Activated CD4-positive, CD25-positive, alpha-beta regulatory T cell treated with anti-CD3 and anti-CD28 coated beads, Interleukin-2, amount 50 U/mL, for 72 hours (primary cell): ENCODE results near the gene MASP2.
"Not testable (repeated sequence)": the region's sequence is repeated elsewhere in the genome, so short reads cannot be mapped to it uniquely, and the experiment has no call there.

ENCODE experiments used
- DNase-seq: peaks from one replicate; pipeline ENCODE4 v3.0.0; 2021

MASP2 gene

GRCh38 chr1:11037019-11037739 is 9.9 kb downstream of the MASP2 start:
- peak; percentile 19 for DNase-seq

- DNase-seq = no peak
These were observed 15.3 kb downstream of the MASP2 start for GRCh38 chr1:11031624-11032262.

GRCh38 chr1:11030865-11031264 is 16.2 kb downstream of the MASP2 start:
- no peak for DNase-seq

- DNase-seq = no peak
These were observed 19.0 kb downstream of the MASP2 start for GRCh38 chr1:11028018-11028417.

- DNase-seq = no peak
These were observed 19.7 kb downstream of the MASP2 start for GRCh38 chr1:11027316-11027715.

- DNase-seq = no peak
These were observed 20.1 kb downstream of the MASP2 start for GRCh38 chr1:11026903-11027302.

- DNase-seq = no peak
These were observed 21.0 kb downstream of the MASP2 start for GRCh38 chr1:11026052-11026451.

- no peak for DNase-seq
These were observed 21.4 kb downstream of the MASP2 start for GRCh38 chr1:11025618-11026017.

- no peak for DNase-seq
These were observed 22.2 kb downstream of the MASP2 start for GRCh38 chr1:11024874-11025203.

- DNase-seq = no peak
These were observed 22.7 kb downstream of the MASP2 start for GRCh38 chr1:11024154-11024873.

GRCh38 chr1:11023201-11023600 is 23.8 kb downstream of the MASP2 start:
- DNase-seq = no peak

- no peak for DNase-seq
These were observed 27.1 kb downstream of the MASP2 start for GRCh38 chr1:11019971-11020370.

- DNase-seq = not testable (repeated sequence)
These were observed 27.7 kb downstream of the MASP2 start for GRCh38 chr1:11019358-11019757.

- DNase-seq = no peak
These were observed 33.9 kb downstream of the MASP2 start for GRCh38 chr1:11013160-11013531.

GRCh38 chr1:11012260-11013159 is 34.5 kb downstream of the MASP2 start, which contains the start of gene TARDBP:
Gene TARDBP, plus strand, starts transcription at chr1:11012654. Its CDS starts 1,074 bp downstream, at chr1:11013728.
- peak; percentile 94 for DNase-seq

- DNase-seq = no peak
These were observed 46.5 kb downstream of the MASP2 start for GRCh38 chr1:11000526-11000925.

- no peak for DNase-seq
These were observed 50.9 kb downstream of the MASP2 start for GRCh38 chr1:10996100-10996499.

GRCh38 chr1:10992864-10993263 is 54.2 kb downstream of the MASP2 start:
- DNase-seq = no peak

GRCh38 chr1:10992004-10992403 is 55.0 kb downstream of the MASP2 start:
- not testable (repeated sequence) for DNase-seq

- DNase-seq = no peak
These were observed 56.2 kb downstream of the MASP2 start for GRCh38 chr1:10990828-10991227.

GRCh38 chr1:10989920-10990516 is 57.0 kb downstream of the MASP2 start:
- not testable (repeated sequence) for DNase-seq

- DNase-seq = no peak
These were observed 57.9 kb downstream of the MASP2 start for GRCh38 chr1:10989095-10989494.
